Lower leg skin (tissue), 4 donors: Measurements from ENCODE around the gene GJA10. TPM values are rescaled to one million over a fixed set of nuclear protein-coding genes. Genes with fewer than 3 reads are reported as not detected.
"Not testable (repeated sequence)": the region's sequence is repeated elsewhere in the genome, so short reads cannot be mapped to it uniquely, and the experiment has no call there.

Source experiments
- DNase-seq, 2 donors: peaks; one replicate each; pipeline ENCODE4 v3.0.0-alpha.2; 2019; ENCODE audit warnings: low spot score in 2 of 2
- H3K4me3 ChIP-seq: fragments of 200-600 bp; sonication (generic); 2 replicates; pipeline ENCODE4 v1.5.1; 2017; ENCODE audit warnings: mild to moderate bottlenecking, low read depth; ENCODE audit not compliant: poor library complexity, severe bottlenecking
- CTCF ChIP-seq, 3 donors: fragments of 450-650 bp; IDR thresholded peaks; one replicate each; pipeline ENCODE4 v1.5.1; 2016; ENCODE audit warnings: antibody characterized with exemption in 3 of 3, mild to moderate bottlenecking in 3 of 3, moderate library complexity in 2 of 3
- POLR2A ChIP-seq, 2 donors: fragments of 450-650 bp; IDR thresholded peaks; one replicate each; pipeline ENCODE4 v1.6.1; 2016 to 2017; ENCODE audit warnings: antibody characterized with exemption in 2 of 2, mild to moderate bottlenecking in 1 of 2, moderate library complexity in 1 of 2
- WGBS, 2 donors: methylation state at CpG; one replicate each; pipeline ENCODE4 v1.1.5; 2018; 5-methylcytosine and 5-hydroxymethylcytosine counted together
- intact Hi-C: fragments of 100-400 bp; cut with DNase I; formaldehyde crosslinking; loops from one replicate; pipeline ENCODE4 v1.15.0; 2023; ENCODE audit warnings: low total_unique reads
- total RNA-seq, 4 donors: library from RNA; depleted of rRNA; stranded (reverse); fragments of >200 nt; gene quantifications; one replicate each; pipeline ENCODE4 v1.1.0, GENCODE V29; 2016

The GJA10 gene
- total RNA-seq, 4 donors from 2014 or later: not detected

DNA sequence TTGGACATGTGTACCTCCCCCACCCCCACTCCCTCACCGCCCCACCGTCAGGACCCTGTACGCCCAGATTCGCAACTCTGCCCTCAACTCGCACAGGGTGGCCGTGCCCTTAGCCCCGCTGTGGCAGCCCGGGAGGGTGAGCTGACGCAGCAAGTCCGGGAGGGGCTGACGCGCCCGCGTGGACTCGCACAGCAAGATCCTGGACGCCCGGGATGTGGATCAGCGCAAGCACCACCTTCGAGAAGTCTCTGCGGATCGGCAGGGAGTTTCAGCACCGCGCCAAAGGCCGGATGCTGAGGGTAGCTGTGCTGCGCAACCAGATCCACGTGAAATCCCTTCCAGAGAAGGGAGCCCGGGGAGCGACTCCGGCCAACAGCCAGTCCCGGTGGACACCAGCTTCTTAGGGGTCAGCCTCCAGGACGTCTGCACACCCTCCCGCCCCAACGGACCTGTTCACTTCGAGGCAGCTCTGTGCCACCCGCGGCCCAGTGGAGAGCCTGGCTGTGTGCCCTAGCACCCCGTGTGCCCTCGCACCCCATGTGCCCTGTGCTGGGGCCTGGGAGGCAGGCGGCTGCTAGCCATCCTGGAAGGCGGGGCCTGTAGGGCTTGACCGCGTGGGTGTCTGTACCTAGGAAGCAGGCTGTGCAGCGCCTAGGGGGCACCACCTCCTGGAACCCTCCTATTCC lies 6.7 kb upstream of the GJA10 start:
- H3K4me3 ChIP-seq: no peak overlapping the region
- no peak for TF ChIP-seq POLR2A (IDR thresholded peaks at IDR 0.05)
- no peak for TF ChIP-seq CTCF (IDR thresholded peaks at IDR 0.05)
- DNase-seq: peak in 1 of 2 donors; percentile 82
- intact Hi-C loops: no loop called here
- WGBS, 2 donors: 28 to 33% methylated on average over 21 to 22 of the region's 43 CpGs

GRCh38 chr6:89888138-89888514 lies 6.1 kb upstream of the GJA10 start:
- no peak for DNase-seq
- TF ChIP-seq POLR2A (IDR thresholded peaks at IDR 0.05) (no peak), CTCF (IDR thresholded peaks at IDR 0.05) (no peak)
- intact Hi-C loops: no loop called here
- no peak overlapping the region for H3K4me3 ChIP-seq
- WGBS, 2 donors: 79 to 88% methylated on average over 7 of the region's 7 CpGs

DNA sequence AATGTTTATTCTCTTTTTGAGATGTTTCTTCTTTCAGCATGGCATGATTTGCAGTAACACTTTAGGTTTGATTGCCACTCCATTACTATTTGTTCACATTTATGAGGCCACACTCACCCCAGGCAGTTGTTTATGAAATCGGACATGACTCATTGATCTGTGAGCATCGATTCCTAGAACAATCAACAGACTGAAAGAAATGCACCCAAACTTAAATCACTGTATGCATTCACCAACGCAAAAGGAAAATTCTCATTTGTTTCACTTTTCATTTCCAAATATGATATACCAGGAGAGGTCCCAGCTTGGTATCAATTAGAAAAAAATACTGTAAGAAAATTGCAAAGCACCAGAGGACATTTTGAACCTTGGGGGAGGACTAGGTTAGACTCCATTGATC lies 5.4 kb upstream of the GJA10 start:
- intact Hi-C loops: no loop called here
- no peak for TF ChIP-seq CTCF (IDR thresholded peaks at IDR 0.05)
- no peak for TF ChIP-seq POLR2A (IDR thresholded peaks at IDR 0.05)
- 74 to 78% methylated on average over 3 of the region's 3 CpGs for WGBS, 2 donors
- no peak for DNase-seq
- H3K4me3 ChIP-seq: no peak overlapping the region

- WGBS, 2 donors: 4 to 6% methylated on average over 11 of the region's 11 CpGs
- DNase-seq, intact Hi-C loops, H3K4me3 ChIP-seq: not testable (repeated sequence)
Measured at GRCh38 chr6:89890845-89891528, 3.3 kb upstream of the GJA10 start.

DNA sequence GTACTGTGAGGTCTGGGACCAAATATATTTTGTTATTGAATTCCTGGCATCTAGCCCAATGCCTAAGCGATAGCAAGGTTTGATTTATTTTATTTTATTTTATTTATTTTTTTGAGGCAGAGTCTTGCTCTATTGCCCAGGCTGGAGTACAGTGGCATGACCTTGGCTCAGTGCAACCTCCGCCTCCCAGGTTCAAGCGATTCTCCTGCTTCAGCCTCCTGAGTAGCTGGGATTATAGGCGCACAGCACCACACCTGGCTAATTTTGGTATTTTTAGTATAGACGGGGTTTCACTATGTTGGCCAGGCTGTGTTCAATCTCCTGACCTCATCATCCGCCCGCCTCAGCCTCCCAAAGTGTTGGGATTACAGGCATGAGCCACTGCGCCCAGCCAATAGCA lies 1.7 kb upstream of the GJA10 start:
- DNase-seq, H3K4me3 ChIP-seq, intact Hi-C loops: not testable (repeated sequence)
- WGBS, 2 donors: 83 to 89% methylated on average over 8 of the region's 8 CpGs

GRCh38 chr6:89895276-89895874 lies 1.1 kb downstream of the GJA10 start:
- TF ChIP-seq POLR2A (IDR thresholded peaks at IDR 0.05) (no peak), CTCF (IDR thresholded peaks at IDR 0.05) (no peak)
- DNase-seq: peak in 1 of 2 donors; percentile 46
- 46% methylated on average over 8 of the region's 8 CpGs for WGBS, 2 donors
- intact Hi-C loops: no loop called here
- H3K4me3 ChIP-seq: no peak overlapping the region

GRCh38 chr6:89910001-89910901 lies 16.0 kb downstream of the GJA10 start:
- 47 to 54% methylated on average over 10 of the region's 10 CpGs for WGBS, 2 donors
- DNase-seq, H3K4me3 ChIP-seq, intact Hi-C loops: not testable (repeated sequence)
